ENCODE data around the gene BRAF.
"Not testable (repeated sequence)": the region's sequence is repeated elsewhere in the genome, so short reads cannot be mapped to it uniquely, and the experiment has no call there.

The BRAF gene

DNA sequence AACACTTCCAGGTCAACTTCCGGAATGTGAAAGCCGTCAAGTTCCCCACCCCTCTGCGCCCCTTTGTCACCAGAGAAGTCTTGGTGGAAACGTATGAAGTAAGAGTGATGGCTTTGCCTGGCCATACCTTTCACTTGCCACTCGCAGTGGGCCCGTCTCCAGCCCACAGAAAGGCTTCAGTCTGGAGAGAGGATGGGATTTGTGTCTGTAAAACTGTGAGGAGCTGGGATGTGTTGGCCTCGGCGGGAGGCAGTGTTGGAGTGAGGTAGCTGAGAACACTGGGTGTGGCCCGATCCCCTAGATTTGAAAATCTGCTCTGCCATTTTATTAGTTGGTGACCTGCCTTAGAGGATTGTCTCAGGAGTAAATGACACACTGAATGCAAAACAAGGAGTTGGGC is 245.5 kb downstream of the BRAF start:
- DNase-seq (ENCODE audit: low read depth in 3 of 3) = no peak

DNA sequence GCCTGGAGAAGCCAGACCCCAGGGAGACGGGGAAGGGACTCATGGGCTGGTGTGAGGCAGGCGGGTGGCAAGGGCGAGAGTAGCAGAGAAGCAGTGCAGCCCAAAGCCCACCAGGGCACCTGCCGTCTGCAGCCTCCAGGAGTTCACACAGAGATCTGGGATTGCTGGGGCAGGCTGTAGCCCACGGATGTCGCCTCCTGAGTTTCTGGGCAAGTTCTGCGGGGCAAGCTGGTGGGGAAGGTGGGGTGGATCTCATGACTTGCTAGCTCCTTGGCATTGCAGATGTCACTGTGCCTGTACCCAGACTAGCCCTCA is 246.0 kb downstream of the BRAF start:
- DNase-seq (ENCODE audit: low read depth in 3 of 3) = no peak

DNA sequence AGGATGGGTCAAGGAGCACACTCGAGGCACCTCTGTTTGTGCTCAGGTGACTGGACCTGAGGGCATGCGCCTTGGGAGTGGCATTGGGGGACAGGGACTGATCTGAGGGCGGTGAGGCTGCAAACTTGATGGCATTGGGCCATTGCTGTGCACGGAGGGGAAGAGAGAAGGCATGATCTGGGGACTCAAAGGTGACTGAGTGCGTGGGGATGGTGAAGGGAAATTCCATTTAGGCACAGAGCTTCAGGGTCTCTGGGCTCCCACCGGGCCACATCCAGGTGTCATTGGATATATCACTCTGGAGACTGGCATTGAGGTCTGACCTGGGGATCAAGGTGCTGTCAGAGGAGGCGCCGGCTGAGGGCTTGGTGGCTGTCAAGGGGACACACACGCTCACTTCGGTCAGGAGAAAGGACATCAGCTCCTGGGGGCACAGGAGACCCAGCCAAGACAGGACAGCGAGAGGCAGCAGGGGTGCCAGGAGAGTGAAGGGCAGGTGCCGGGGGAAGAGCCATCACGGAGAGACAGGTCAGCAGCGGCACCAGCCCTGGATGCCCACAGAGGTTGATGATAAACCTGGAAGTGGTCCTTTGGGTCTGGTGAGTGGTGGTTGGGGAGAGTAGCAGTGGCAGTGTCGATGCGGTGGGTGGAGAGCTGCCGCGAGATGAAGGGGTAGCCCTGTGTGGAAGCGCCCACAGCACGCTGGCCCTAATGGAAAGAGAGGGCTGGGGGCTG is 246.5 kb downstream of the BRAF start:
- no peak for DNase-seq (ENCODE audit: low read depth in 3 of 3)

DNA sequence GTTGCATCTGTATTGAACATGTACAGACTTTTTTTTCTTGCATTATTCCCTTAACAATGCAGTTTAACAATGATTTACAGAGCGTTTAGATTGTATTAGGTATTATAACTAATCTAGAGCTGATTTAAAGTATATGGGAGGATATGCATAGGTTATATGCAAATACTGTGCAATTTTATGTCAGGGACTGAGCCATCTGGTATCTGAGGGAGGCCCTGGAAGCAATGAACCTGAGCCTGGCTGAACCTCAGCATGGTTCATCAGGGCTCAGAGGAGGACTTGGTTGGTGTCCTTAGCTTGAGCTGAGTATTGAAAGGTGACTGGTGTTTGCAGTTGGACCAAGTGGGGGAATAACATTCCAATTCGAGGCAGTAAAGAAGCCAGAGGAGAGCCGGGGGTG is 247.2 kb downstream of the BRAF start:
- no peak for DNase-seq (ENCODE audit: low read depth in 3 of 3)

DNA sequence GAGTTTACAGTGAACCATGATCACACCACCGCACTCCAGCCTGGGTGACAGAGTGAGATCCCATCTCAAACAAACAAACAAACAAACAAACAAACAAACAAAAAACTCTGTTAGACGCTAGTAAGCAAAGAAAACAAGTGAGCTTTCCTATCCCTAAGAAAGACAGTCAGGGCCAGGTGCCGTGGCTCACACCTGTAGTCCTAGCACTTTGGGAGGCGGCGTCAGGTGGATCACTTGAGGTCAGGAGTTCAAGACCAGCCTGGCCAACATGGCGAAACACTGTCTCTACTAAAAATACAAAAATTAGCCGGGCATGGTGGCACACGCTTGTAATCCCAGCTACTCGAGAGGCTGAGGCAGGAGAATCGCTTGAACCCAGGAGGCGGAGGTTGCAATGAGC is 247.8 kb downstream of the BRAF start:
- DNase-seq (ENCODE audit: low read depth in 3 of 3) = not testable (repeated sequence)

DNA sequence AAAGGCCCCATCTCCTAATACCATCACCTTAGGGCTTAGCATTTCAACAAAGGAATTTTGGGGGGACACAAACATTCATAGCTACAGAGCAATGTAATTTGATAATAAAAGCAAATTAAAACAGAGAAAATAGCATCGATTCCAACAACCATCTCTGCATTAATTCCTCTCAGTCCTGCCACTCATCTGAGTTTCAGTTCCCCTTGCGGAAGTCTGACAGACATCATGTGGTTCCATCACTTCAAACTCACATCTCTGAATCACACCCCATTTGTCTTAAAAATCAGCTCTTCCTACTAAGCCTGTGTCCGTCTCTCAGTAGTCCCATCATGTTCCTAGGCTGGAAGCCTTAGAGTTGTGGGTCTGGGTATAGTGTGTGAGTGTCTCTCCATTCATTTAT is 248.4 kb downstream of the BRAF start:
- DNase-seq (ENCODE audit: low read depth in 3 of 3) = no peak

DNA sequence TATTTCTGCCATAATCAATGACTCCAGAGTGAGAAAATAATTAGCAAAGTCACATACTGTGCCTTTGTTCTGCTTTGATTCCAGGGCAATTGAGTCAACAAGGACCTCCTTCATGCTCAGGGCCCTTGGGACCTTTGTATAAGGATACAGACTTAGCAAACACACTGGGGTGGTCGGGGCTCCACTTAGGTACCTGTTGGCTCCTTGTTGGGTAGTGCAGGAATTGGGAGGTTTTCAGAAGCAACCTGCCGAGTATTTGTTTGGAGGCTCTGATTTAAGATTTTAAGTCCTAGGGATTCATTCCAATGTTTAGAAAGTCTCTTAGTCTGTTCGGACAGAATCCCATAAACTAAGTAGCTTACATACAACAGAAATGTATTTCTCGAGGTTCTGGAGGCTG is 249.0 kb downstream of the BRAF start:
- DNase-seq (ENCODE audit: low read depth in 3 of 3) = no peak

DNA sequence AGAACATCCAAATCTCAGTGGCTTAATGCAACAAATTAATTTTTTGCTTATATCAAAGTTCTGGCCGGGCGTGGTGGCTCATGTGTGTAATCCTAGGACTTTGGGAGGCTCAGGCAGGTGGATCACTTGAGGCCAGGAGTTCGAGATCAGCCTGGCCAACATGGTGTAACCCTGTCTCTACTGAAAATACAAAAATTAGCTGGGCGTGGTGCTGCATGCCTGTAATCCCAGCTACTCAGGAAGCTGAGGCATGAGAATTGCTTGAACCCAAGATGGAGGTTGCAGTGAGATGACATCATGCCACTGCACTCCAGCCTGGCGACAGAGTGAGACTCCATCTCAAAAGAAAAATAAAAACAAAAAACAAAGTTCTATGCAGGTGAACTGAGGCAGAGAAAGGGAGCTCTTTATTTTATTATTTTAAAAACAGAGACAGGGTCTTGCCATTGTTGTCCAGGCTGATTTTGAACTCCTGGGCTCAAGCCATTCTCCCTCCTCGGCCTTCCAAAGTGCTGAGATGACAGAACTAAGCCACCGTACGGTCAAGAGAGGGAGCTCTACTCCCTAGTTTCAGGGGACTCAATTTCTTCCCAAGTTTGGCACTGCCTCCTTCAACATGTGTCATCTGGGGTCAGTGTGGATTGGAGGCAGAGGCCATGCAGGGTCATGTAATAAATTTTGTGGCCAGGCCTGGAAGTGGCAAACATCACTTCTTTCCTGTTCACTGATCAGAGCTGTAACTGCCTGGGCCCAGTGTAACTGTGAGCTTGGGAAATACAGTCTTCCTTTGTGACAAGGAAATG is 249.6 kb downstream of the BRAF start:
- no peak for DNase-seq (ENCODE audit: low read depth in 3 of 3)

DNA sequence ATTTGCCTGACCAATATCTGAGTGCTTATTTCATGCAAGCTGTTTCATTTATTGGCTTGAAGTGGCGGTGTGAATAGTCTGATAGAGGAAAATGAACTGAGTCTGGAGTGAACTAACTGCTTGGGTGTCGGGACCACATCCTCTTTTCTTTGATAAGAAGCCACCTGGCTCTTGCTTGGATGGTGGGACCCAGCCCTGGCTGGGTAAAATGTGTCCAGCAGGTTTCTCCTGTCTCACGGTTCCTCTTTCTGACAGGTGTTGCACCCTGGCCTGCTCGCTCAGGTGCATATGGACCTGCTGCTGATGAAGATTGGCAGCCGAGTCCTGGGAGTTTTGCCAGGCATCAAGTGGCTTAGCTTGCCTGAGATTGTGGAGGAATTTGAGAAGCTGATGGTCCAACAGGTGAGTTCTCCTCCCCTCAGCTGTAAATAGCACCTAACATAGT is 250.4 kb downstream of the BRAF start:
- DNase-seq (ENCODE audit: low read depth in 3 of 3) = no peak

DNA sequence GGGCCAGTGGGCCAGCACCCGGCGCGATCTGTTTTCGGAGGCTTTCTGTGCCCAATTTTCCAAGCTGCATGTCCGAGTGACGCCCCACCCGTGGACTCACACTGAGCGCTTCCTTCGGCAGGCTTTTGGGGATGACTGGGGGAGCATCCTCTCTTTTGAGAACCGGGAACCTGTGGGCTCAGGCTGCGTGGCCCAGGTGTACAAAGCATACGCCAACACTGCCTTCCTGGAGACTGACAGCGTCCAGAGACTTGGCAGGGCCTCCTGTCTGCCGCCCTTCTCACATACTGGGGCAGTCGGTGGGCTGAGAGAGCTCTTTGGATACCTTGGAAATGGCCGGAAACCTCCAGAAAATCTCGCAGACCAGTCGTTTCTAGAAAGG is 251.0 kb downstream of the BRAF start:
- DNase-seq (ENCODE audit: low read depth in 3 of 3) = no peak

DNA sequence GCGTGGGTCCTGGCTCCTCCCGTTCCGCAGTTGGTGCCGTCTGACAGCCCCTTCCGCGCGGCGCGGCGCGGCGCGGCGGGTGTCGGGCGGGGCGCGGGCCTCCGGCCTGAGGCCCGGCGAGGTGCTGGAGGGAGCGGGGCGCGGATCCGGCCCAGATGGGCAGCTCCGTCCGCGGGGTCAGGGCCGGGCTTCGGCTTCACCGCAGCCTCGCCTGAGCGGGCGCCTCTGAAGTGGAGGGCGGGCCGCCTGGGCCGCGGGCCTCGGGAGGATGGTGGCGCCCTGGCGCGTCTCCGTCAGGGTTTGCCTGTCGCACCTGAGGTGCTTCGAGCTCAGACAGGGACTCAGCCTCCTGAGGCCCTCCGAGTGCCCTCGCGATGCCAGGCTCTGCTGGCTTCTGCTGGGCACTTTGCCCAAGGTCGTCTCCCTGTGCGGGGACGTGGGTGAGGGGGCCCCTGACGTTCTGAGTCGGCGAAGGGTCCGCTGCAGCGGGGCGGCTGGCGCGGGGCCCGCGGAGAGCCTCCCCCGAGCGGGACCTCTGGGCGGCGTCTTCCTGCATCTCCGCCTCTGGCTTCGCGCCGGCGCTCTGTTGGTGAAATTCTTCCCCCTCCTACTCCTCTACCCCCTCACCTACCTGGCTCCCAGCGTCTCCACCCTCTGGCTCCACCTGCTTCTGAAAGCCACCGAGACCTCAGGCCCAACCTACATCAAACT is 251.5 kb downstream of the BRAF start:
- DNase-seq (ENCODE audit: low read depth in 3 of 3) = peak; percentile 32 to 58 (median 44)

DNA sequence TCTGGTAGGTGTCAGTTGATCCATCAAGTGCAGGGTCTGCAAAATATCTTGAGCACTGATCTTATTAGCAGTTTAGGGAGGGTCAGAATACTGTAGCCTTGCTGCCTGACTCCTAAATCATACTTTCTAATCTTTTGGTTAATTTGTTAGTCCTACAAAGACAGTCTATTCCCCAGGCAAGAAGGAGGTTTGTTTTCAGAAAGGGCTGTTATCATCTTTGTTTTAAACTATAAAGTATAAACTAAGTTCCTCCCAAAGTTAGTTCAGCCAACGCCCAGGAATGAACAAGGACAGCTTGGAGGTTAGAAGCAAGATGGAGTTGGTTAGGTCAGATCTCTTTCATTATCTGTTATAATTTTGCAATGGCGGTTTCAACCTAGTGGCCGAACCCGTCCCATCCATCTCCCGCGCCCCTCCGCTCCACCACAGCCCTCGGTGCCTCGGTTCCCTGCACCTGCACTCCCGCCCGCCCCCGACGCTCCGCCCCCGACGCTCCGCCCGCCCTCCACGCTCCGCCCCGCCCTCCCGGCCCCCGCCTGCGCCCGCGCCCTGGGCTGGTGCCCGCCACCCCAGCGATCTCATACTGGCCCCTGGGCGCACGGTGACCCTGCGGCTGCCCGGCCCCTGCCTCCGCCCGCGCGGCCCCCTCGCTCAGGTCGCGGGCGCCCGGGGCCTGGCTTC is 252.2 kb downstream of the BRAF start, which contains the start of gene ADCK2:
ADCK2 (plus strand) TSS at position 564 of the 681 bp plus-strand sequence. CDS start 386 bp downstream, outside the sequence.
- DNase-seq (ENCODE audit: low read depth in 3 of 3) = peak in 2 of 3 experiments; percentile 33 to 48

DNA sequence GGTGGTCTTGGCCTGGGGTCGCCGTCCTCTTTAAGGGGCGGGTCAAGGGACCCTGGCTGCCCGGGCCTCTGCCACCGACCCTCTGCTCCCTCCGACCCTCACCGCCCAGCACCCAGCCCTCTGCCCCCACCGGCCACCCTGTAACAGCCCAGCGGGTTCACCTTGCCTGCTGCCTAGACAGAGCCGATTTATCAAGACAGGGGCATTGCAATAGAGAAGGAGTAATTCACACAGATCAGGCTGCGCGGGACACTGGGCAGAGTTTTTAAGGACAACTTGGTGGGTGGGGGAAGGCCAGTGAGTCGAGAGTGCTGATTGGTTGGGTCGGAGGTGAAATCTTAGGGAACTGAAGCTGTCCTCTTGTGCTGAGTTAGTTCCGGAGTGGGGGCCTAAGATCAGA is 252.8 kb downstream of the BRAF start:
- DNase-seq (ENCODE audit: low read depth in 3 of 3) = no peak

DNA sequence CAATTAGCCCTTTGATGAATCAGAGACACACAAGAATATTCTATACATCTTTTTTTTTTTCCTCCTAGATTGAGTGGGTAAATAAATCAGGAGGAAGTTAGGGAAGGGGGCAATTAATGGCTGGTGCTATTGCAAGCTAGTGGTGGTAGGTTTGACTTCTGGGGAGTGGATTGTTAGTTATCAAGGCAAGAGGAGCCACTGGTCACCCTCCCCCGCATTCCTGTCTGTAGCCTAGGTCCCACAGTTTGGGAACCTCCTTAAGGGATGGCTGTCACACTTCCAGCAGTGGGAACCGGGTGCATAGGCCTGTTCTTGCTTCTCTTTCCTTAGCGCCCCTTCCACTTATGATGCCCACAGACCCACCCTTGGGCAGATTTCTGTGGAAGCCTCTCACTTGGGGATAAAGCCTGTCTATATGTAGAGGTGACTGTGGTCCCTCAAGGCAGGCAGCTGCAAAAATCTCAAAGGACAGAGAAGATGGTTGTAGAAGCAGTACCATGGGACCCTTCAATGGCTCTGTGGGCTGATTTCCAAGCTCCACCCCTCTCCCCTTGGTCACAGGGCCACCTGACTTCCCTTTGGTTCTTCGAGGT is 254.3 kb downstream of the BRAF start:
- no peak for DNase-seq (ENCODE audit: low read depth in 3 of 3)

DNA sequence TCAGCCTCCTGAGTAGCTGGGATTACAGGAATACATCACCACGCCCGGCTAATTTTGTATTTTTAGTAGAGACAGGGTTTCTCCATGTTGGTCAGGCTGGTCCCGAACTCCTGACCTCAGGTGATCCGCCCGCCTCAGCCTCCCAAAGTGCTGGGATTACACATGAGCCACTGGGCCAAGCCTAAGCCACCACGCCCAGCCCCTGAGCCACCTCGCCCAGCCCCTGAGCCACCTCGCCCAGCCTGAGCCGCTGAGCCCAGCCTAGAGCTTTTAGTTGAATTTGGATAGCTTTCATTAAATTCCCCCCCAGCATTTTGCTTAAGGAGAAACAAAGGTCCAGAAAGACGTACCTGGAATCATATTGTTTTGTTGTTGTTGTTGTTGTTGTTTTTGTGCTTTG is 254.9 kb downstream of the BRAF start:
- not testable (repeated sequence) for DNase-seq (ENCODE audit: low read depth in 3 of 3)

DNA sequence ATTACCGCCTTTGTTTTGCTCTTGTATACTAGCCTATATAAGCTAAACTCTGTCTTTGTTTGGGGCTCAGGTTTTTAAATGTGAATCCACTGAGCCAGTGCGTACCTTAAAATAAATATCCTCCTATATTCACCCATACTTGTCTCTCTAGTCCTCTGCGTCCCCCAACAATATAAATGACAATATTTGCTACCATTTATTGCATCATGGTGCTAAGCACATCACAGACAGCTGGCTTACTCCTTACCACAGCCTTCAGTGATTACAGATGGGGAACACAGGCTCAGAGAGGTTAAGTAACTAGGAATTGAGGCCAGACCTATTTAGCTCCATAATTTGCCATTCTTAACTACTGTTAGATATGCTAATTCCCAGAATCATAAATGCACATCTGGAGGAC is 255.4 kb downstream of the BRAF start:
- no peak for DNase-seq (ENCODE audit: low read depth in 3 of 3)

Data from stimulated activated CD4-positive, alpha-beta T cell treated with anti-CD3 and anti-CD28 coated beads, TNF-alpha, amount 100 ng/mL, for 4 hours (primary cell).